Endothelial cell of umbilical vein (primary cell): ENCODE measurements around the gene ZSCAN12. TPM values are rescaled to one million over a fixed set of nuclear protein-coding genes. Genes with fewer than 3 reads are reported as not detected.

Experiments
- BruUV-seq: library from RNA; stranded (reverse); fragments of 400-500 nt; replicated peaks from 2 replicates; lab custom pipeline; 2021; lab: Mats Ljungman, UMichigan
- CTCF ChIA-PET: fragments of 300-600, 350-600 bp; sonication (Branson Sonifier 250); formaldehyde crosslinking; loops from one replicate; lab custom pipeline; 2021; ENCODE audit warnings: antibody characterized with exemption, inconsistent platforms; lab: Charles Lee
- POLR2A ChIA-PET: fragments of 300-600, 350-600 bp; sonication (Branson Sonifier 250); formaldehyde crosslinking; loops from one replicate; lab custom pipeline; 2021; ENCODE audit warnings: antibody characterized with exemption, inconsistent platforms; lab: Charles Lee
- DNase-seq: peaks from one replicate; pipeline ENCODE4 v3.0.0-alpha.2; 2011; ENCODE audit warnings: low read depth, low spot score
- FAIRE-seq: peaks from 2 replicates; lab custom pipeline; 2011; peaks lifted over from hg19 to GRCh38; lab: Jason Lieb, UNC
- H2AFZ ChIP-seq: 2 replicates; pipeline ENCODE4 v1.6.0; 2012; ENCODE audit warnings: low read depth, low read length, control low read depth, inconsistent platforms
- H3K27ac ChIP-seq: 2 replicates; pipeline ENCODE4 v1.5.1; 2011; ENCODE audit warnings: low read depth, mild to moderate bottlenecking, control low read depth, low read length, moderate library complexity; ENCODE audit not compliant: insufficient read depth
- H3K27me3 ChIP-seq, 2 experiments: 2 replicates each; pipeline versions ENCODE4 v1.6.0 to v1.6.1; 2011; ENCODE audit warnings: low read length in 2 of 2, mixed read lengths in 1 of 2; ENCODE audit not compliant: control insufficient read depth in 2 of 2, insufficient read depth in 2 of 2
- H3K36me3 ChIP-seq, 2 experiments: 2 replicates in 1 of 2; 3 replicates in 1 of 2; pipeline ENCODE4 v1.5.1; 2011; ENCODE audit warnings: low read length in 2 of 2, mild to moderate bottlenecking in 1 of 2, moderate library complexity in 1 of 2; ENCODE audit not compliant: control insufficient read depth in 2 of 2, insufficient read depth in 2 of 2; ENCODE audit errors: extremely low read depth in 1 of 2
- H3K4me1 ChIP-seq: 3 replicates; pipeline ENCODE4 v1.5.1; 2011; ENCODE audit warnings: mild to moderate bottlenecking, low read length; ENCODE audit not compliant: control insufficient read depth, insufficient read depth; ENCODE audit errors: extremely low read depth
- H3K4me2 ChIP-seq: 2 replicates; pipeline ENCODE4 v1.6.1; 2011; ENCODE audit warnings: low read length, control low read depth, mixed read lengths; ENCODE audit not compliant: insufficient read depth
- H3K4me3 ChIP-seq, 3 experiments: fragments of 200-600 bp in 1 of 3; sonication (generic), shearing (Covaris generic) in 1 of 3; replicated peaks in 1 of 3; 2 replicates each; pipeline ENCODE4 v1.5.1; 2011 to 2016; ENCODE audit warnings: control low read depth in 3 of 3, low read length in 3 of 3, mild to moderate bottlenecking in 2 of 3, inconsistent platforms in 1 of 3, low read depth in 1 of 3, moderate library complexity in 1 of 3; ENCODE audit not compliant: insufficient read depth in 1 of 3
- H3K79me2 ChIP-seq: 2 replicates; pipeline ENCODE4 v1.6.0; 2012; ENCODE audit warnings: low read length, inconsistent platforms; ENCODE audit not compliant: control insufficient read depth, insufficient read depth
- H3K9ac ChIP-seq: replicated peaks from 2 replicates; pipeline ENCODE3; 2011; ENCODE audit warnings: low read length, control low read depth; ENCODE audit not compliant: insufficient read depth; ENCODE audit errors: extremely low read depth
- H3K9me1 ChIP-seq: replicated peaks from 3 replicates; pipeline ENCODE4 v1.6.0; 2011; ENCODE audit warnings: mild to moderate bottlenecking, low read length; ENCODE audit not compliant: control insufficient read depth, insufficient read depth; ENCODE audit errors: extremely low read depth
- H3K9me3 ChIP-seq: replicated peaks from 2 replicates; pipeline ENCODE4 v1.5.1; 2012; ENCODE audit warnings: low read length, inconsistent platforms; ENCODE audit not compliant: control insufficient read depth, insufficient read depth
- H4K20me1 ChIP-seq: replicated peaks from 2 replicates; pipeline ENCODE3; 2011; ENCODE audit warnings: mild to moderate bottlenecking, low read length; ENCODE audit not compliant: control insufficient read depth, insufficient read depth; ENCODE audit errors: extremely low read depth
- EZH2 ChIP-seq: IDR thresholded peaks from 2 replicates; pipeline ENCODE4 v1.6.1; 2012; ENCODE audit warnings: borderline replicate concordance, low read depth, mild to moderate bottlenecking, moderate library complexity, low read length, inconsistent platforms; ENCODE audit not compliant: severe bottlenecking
- FOS ChIP-seq: IDR thresholded peaks from 2 replicates; pipeline ENCODE4 v1.6.1; 2011; ENCODE audit warnings: mild to moderate bottlenecking, low read length, moderate library complexity, borderline replicate concordance; ENCODE audit not compliant: insufficient read depth
- GATA2 ChIP-seq: IDR thresholded peaks from 2 replicates; pipeline ENCODE4 v1.7.0; 2011; ENCODE audit warnings: low read depth, mild to moderate bottlenecking, moderate library complexity, mixed read lengths, low read length; ENCODE audit not compliant: insufficient read length, insufficient read depth
- JUN ChIP-seq: IDR thresholded peaks from 2 replicates; pipeline ENCODE4 v1.6.1; 2011; ENCODE audit warnings: borderline replicate concordance, low read depth; ENCODE audit not compliant: insufficient read length, insufficient read depth
- MYC ChIP-seq: IDR thresholded peaks from one replicate; pipeline ENCODE4 v1.6.1; 2011; ENCODE audit warnings: mild to moderate bottlenecking, low read depth, low read length
- POLR2A ChIP-seq: IDR thresholded peaks from 2 replicates; pipeline ENCODE4 v1.6.1; 2012; ENCODE audit warnings: low read depth, mild to moderate bottlenecking, control low read depth, low read length
- POLR2AphosphoS5 ChIP-seq: IDR thresholded peaks from 2 replicates; pipeline ENCODE4 v1.6.1; 2012; ENCODE audit warnings: low read depth, mild to moderate bottlenecking, control low read depth, low read length, moderate library complexity; ENCODE audit not compliant: insufficient read depth
- dilution Hi-C: fragments of 300-500 bp; cut with MboI; formaldehyde crosslinking; loops from one replicate; pipeline ENCODE4 v1.15.0; 2019; ENCODE audit warnings: low sequenced_read_pairs; ENCODE audit not compliant: extremely low pct_ligation_motif_present
- intact Hi-C: fragments of 100-400 bp; cut with micrococcal nuclease; formaldehyde crosslinking; loops from one replicate; pipeline ENCODE4 v1.10.0; 2022
- polyA plus RNA-seq, 4 experiments: library from polyadenylated mRNA; depleted of rRNA in 3 of 4; stranded (reverse) in 3 of 4; unstranded in 1 of 4; fragments of >200 nt; gene quantifications; 2 replicates each; pipeline versions ENCODE4 v1.2.1 to v1.2.3, GENCODE V29; 2011 to 2012; ENCODE audit warnings: missing spikeins in 1 of 4
- total RNA-seq: library from RNA; stranded (reverse); gene quantifications from 2 replicates; pipeline ENCODE4 v1.2.3, GENCODE V29; 2021
- TF ChIP-seq, protein P1 (sequence below), 2 donors: IDR thresholded peaks; 1 replicate in 1 of 2; 2 replicates in 1 of 2; pipeline ENCODE4 v1.5.1; 2011; ENCODE audit warnings: low read length in 2 of 2, mild to moderate bottlenecking in 2 of 2, moderate library complexity in 2 of 2, control low read depth in 1 of 2, inconsistent platforms in 1 of 2, low read depth in 1 of 2; ENCODE audit not compliant: insufficient read depth in 1 of 2; ENCODE audit errors: extremely low read depth in 1 of 2
- TF ChIP-seq, protein P2 (sequence below): IDR thresholded peaks from 2 replicates; pipeline ENCODE4 v1.6.1; 2011; ENCODE audit not compliant: insufficient read depth, insufficient read length

The ZSCAN12 gene
- total and polyA plus RNA-seq, 2 donors (not counting 3 experiments of a cell fraction or from before 2014, with no cell fraction given) = 1.3 to 4.4 TPM

DNA sequence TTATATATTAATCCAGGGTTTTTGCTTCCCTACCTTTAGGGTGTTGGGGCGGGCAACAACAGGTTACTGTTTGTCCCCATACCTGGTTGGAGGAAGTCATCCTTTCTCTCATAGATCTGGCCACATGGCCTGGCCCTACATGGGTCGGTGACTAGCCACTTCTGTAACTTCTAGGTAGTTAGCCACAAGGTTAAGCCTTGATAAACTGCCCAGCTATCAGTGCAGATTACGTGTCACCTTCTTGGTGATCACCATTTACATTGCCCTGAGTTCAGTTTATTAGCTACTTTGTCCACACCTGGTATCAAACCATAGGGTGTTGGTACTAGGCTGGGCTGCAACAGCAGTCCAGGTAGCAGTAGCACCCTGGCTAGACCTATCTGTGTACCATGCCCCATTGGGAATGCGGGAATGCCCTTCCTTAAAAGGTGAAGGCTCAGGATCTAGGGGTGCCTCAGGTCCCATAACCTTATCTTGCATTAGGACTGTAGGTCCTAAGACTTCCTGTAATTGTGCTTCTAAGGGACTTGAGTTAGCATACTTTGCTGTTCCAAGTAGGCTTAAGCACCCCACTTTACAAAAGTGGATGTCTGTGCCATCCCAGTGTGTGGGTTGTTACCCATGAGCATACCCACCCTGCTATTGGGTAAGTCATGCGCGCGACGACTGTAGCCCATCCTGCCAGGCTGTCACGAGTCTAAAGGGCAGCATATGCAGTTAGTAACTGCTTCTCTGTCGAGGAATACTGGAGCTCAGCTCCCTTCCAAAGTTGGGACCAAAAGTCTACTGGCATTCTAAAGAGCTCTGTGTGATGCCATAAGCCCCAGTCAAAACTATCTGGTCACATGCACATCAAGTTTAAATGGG is 44.6 kb downstream of the ZSCAN12 start:
- Histone ChIP-seq H3K9me1 (no peaks in the 10 kb centered on the region), H3K4me3 (no peak overlapping the region), H4K20me1 (no peaks in the 10 kb centered on the region), H3K27me3 (no peaks in the 10 kb centered on the region), H3K9me3 (no peaks in the 10 kb centered on the region), H3K79me2 (peaks cover 26% of the 10 kb centered on the region), H3K9ac (peak overlapping the region; percentile 5), H3K4me2 (peak overlapping the region; percentile 80), H3K27ac (peak overlapping the region; percentile 60), H3K36me3 (no peaks in the 10 kb centered on the region), H3K4me1 (peaks cover 40% of the 10 kb centered on the region), H2AFZ (no peak overlapping the region)
- BruUV-seq = no TSS peak
- CTCF ChIA-PET = interaction anchor here (0.9 to 3.0 kb wide), 24 partner anchors 17 to 1295 kb away, joined by 3 to 59 read pairs (median 8); partner anchors contain the start of genes PGBD1, ZKSCAN4, ZKSCAN8 and ZSCAN16
- DNase-seq (no peak), FAIRE-seq (no peak)
- dilution Hi-C loops (no loop called here), intact Hi-C loops (loop anchor here (5.0 kb wide), 1 partner anchor 143 kb away; no protein-coding TSS in a partner anchor)
- POLR2A ChIA-PET = interaction anchor here (1.0 to 1.7 kb wide), 4 partner anchors 20 to 489 kb away, joined by 3 to 15 read pairs (median 7); partner anchors contain the start of genes PGBD1, ZKSCAN8 and ZSCAN31
- no peak for TF ChIP-seq GATA2
- no peak for TF ChIP-seq MYC
- TF ChIP-seq JUN = no peak
- TF ChIP-seq, protein P1, sequence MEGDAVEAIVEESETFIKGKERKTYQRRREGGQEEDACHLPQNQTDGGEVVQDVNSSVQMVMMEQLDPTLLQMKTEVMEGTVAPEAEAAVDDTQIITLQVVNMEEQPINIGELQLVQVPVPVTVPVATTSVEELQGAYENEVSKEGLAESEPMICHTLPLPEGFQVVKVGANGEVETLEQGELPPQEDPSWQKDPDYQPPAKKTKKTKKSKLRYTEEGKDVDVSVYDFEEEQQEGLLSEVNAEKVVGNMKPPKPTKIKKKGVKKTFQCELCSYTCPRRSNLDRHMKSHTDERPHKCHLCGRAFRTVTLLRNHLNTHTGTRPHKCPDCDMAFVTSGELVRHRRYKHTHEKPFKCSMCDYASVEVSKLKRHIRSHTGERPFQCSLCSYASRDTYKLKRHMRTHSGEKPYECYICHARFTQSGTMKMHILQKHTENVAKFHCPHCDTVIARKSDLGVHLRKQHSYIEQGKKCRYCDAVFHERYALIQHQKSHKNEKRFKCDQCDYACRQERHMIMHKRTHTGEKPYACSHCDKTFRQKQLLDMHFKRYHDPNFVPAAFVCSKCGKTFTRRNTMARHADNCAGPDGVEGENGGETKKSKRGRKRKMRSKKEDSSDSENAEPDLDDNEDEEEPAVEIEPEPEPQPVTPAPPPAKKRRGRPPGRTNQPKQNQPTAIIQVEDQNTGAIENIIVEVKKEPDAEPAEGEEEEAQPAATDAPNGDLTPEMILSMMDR (IDR thresholded peaks at IDR 0.05; ENCODE audit: extremely low read depth in 1 of 2, insufficient read depth in 1 of 2, low read depth in 1 of 2, low read length in 2 of 2) = no peak
- no peak for TF ChIP-seq POLR2A
- TF ChIP-seq, protein P2, sequence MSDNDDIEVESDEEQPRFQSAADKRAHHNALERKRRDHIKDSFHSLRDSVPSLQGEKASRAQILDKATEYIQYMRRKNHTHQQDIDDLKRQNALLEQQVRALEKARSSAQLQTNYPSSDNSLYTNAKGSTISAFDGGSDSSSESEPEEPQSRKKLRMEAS = no peak
- no peak for TF ChIP-seq EZH2
- TF ChIP-seq POLR2AphosphoS5 = no peak
- no peak for TF ChIP-seq FOS
